Upper lobe of left lung (tissue), 6 donors: ENCODE measurements around the gene RPUSD3. TPM values are rescaled to one million over a fixed set of nuclear protein-coding genes. Genes with fewer than 3 reads are reported as not detected.

Experiments
- ATAC-seq, 2 donors: fragments of 200-7000 bp; cut with Tn5 transposase; one replicate each; pipeline ENCODE4 v1.9.1; 2022; ENCODE audit warnings: mild to moderate bottlenecking in 2 of 2, moderate library complexity in 2 of 2; ENCODE audit not compliant: low FRiP score in 2 of 2
- DNase-seq, 2 donors: peaks; one replicate each; pipeline ENCODE4 v3.0.0-alpha.2; 2019 to 2020
- H3K27ac ChIP-seq, 4 donors: fragments of 200-600 bp; sonication (generic); one replicate each; pipeline ENCODE4 v1.5.1; 2016 to 2019
- H3K27me3 ChIP-seq, 4 donors: fragments of 200-600 bp; sonication (generic); one replicate each; pipeline ENCODE4 v1.5.1; 2017 to 2019
- H3K36me3 ChIP-seq, 4 donors: fragments of 200-600 bp; sonication (generic); one replicate each; pipeline ENCODE4 v1.5.1; 2016 to 2019
- H3K4me1 ChIP-seq, 4 donors: fragments of 200-600 bp; sonication (generic); one replicate each; pipeline ENCODE4 v1.5.1; 2018 to 2019
- H3K4me3 ChIP-seq, 4 donors: fragments of 200-600 bp; sonication (generic); one replicate each; pipeline ENCODE4 v1.5.1; 2017 to 2019; ENCODE audit warnings: mild to moderate bottlenecking in 2 of 4, moderate library complexity in 1 of 4
- H3K9me3 ChIP-seq, 4 donors: fragments of 200-600 bp; sonication (generic); one replicate each; pipeline ENCODE4 v1.5.1; 2018 to 2019
- CTCF ChIP-seq, 6 experiments: fragments of 450-650 bp in 4 of 6; fragments of 200-600 bp in 2 of 6; sonication (generic) in 2 of 6; IDR thresholded peaks; one replicate each; pipeline ENCODE4 v1.5.1; 2016 to 2019; ENCODE audit warnings: antibody characterized with exemption in 6 of 6
- EP300 ChIP-seq, 4 donors: sonication (generic); formaldehyde crosslinking; IDR thresholded peaks; one replicate each; pipeline ENCODE4 v1.5.1; 2017; ENCODE audit warnings: antibody characterized with exemption in 4 of 4, control low read depth in 2 of 4
- POLR2A ChIP-seq, 4 donors: fragments of 450-650 bp; IDR thresholded peaks; one replicate each; pipeline ENCODE4 v1.5.1; 2016 to 2017; ENCODE audit warnings: antibody characterized with exemption in 4 of 4, mild to moderate bottlenecking in 2 of 4
- POLR2AphosphoS5 ChIP-seq, 2 donors: sonication (generic); formaldehyde crosslinking; IDR thresholded peaks; one replicate each; pipeline ENCODE4 v1.5.1; 2017; ENCODE audit warnings: antibody characterized with exemption in 2 of 2
- WGBS, 2 donors: methylation state at CpG; one replicate each; pipeline ENCODE4 v1.1.5; 2017 to 2018; 5-methylcytosine and 5-hydroxymethylcytosine counted together
- total RNA-seq, 6 donors: library from RNA; depleted of rRNA in 4 of 6; stranded (reverse); fragments of >200 nt in 4 of 6; gene quantifications; one replicate each; pipeline versions ENCODE4 v1.1.0 to v1.2.1, GENCODE V29; 2016 to 2021
- donor health status: DM: no; HTN: no; CAD: no; lungs with moderate emphysema.
- donor health status: DM: no; HTN: yes; CAD: no; lungs with severe emphysema.

RPUSD3 gene
- total RNA-seq, 6 donors from 2014 or later: 23.8 to 58.7 (median 34.9) TPM

- DNase-seq: no peak
- no peaks in the 10 kb centered on the region for H3K27me3 ChIP-seq
- no peaks in the 10 kb centered on the region for H3K9me3 ChIP-seq
- H3K27ac ChIP-seq: peak overlapping the region; percentile 92 to 95 (median 94)
- no peak for TF ChIP-seq POLR2A (IDR thresholded peaks at IDR 0.05)
- peak in 1 of 6 experiments; percentile 20 for TF ChIP-seq CTCF (IDR thresholded peaks at IDR 0.05)
- H3K4me1 ChIP-seq: peaks cover 12 to 24% (median 19%) of the 10 kb centered on the region in 4 donors
- 71 to 77% methylated on average over 7 of the region's 7 CpGs for WGBS, 2 donors
- H3K36me3 ChIP-seq: peaks cover 30 to 52% (median 36%) of the 10 kb centered on the region in 4 donors
- H3K4me3 ChIP-seq: no peak overlapping the region
- no peak for ATAC-seq
Measured at GRCh38 chr3:9808345-9809037, 35.3 kb downstream of the RPUSD3 start.

GRCh38 chr3:9807981-9808344 lies 35.8 kb downstream of the RPUSD3 start:
- Histone ChIP-seq H3K27ac (peak overlapping the region in 2 of 4 donors; percentile 94 to 95), H3K9me3 (no peaks in the 10 kb centered on the region), H3K27me3 (no peaks in the 10 kb centered on the region), H3K4me1 (peaks cover 12 to 24% (median 19%) of the 10 kb centered on the region in 4 donors), H3K36me3 (peaks cover 35 to 52% (median 40%) of the 10 kb centered on the region in 4 donors), H3K4me3 (no peak overlapping the region)
- DNase-seq: no peak
- TF ChIP-seq POLR2AphosphoS5 (IDR thresholded peaks at IDR 0.05) (no peak), EP300 (IDR thresholded peaks at IDR 0.05) (no peak), POLR2A (IDR thresholded peaks at IDR 0.05) (no peak), CTCF (IDR thresholded peaks at IDR 0.05) (no peak)
- WGBS, 2 donors: 87 to 88% methylated on average over 2 of the region's 2 CpGs
- ATAC-seq: no peak

- Histone ChIP-seq H3K27ac (no peak overlapping the region), H3K27me3 (no peaks in the 10 kb centered on the region), H3K4me1 (peaks cover 12 to 24% (median 19%) of the 10 kb centered on the region in 4 donors), H3K36me3 (peaks cover 36 to 57% (median 46%) of the 10 kb centered on the region in 4 donors), H3K9me3 (no peaks in the 10 kb centered on the region), H3K4me3 (no peak overlapping the region)
- TF ChIP-seq CTCF (IDR thresholded peaks at IDR 0.05) (no peak), EP300 (IDR thresholded peaks at IDR 0.05) (no peak), POLR2AphosphoS5 (IDR thresholded peaks at IDR 0.05) (no peak), POLR2A (IDR thresholded peaks at IDR 0.05) (no peak)
- 94 to 99% methylated on average over 7 of the region's 7 CpGs for WGBS, 2 donors
- ATAC-seq: no peak
- DNase-seq: no peak
Measured at GRCh38 chr3:9806688-9807589, 36.9 kb downstream of the RPUSD3 start.

GRCh38 chr3:9806137-9806536 lies 37.7 kb downstream of the RPUSD3 start:
- TF ChIP-seq EP300 (IDR thresholded peaks at IDR 0.05) (no peak), POLR2AphosphoS5 (IDR thresholded peaks at IDR 0.05) (no peak), CTCF (IDR thresholded peaks at IDR 0.05) (no peak), POLR2A (IDR thresholded peaks at IDR 0.05) (no peak)
- 94 to 95% methylated on average over 10 to 12 of the region's 12 CpGs for WGBS, 2 donors
- Histone ChIP-seq H3K27ac (no peak overlapping the region), H3K27me3 (no peaks in the 10 kb centered on the region), H3K4me3 (no peak overlapping the region), H3K9me3 (no peaks in the 10 kb centered on the region), H3K4me1 (peaks cover 12 to 23% (median 17%) of the 10 kb centered on the region in 4 donors), H3K36me3 (peaks cover 42 to 65% (median 54%) of the 10 kb centered on the region in 4 donors)
- ATAC-seq (no peak), DNase-seq (peak in 1 of 2 donors; percentile 71)
